HG03378 (cell line): ENCODE measurements around the gene PANK1.
"Not testable (repeated sequence)": the region's sequence is repeated elsewhere in the genome, so short reads cannot be mapped to it uniquely, and the experiment has no call there.

ENCODE experiments used
- ATAC-seq: cut with Tn5 transposase; IDR thresholded peaks from one replicate; pipeline ENCODE4 v1.9.1; 2021; ENCODE audit warnings: mild to moderate bottlenecking, moderate library complexity; ENCODE audit not compliant: unreplicated experiment

The PANK1 gene

DNA sequence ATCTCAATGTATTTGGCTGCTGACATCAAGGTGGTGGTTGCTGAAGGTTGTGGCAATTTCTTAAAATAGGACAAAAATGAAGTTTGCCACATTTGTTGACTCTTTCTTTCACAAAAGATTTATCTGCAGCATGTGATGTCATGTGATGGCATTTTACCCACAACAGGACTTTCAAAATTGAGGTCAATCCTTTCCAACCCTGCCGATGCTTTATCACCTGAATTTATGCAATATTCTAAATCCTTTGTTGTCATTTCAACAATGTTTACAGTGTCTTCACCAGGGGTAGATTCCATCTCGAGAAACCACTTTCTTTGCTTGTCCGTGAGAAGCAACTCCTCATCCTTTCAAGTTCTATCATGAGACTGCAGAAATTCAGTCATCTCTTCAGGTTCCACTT is 69.0 kb downstream of the PANK1 start:
- ATAC-seq: no peak

DNA sequence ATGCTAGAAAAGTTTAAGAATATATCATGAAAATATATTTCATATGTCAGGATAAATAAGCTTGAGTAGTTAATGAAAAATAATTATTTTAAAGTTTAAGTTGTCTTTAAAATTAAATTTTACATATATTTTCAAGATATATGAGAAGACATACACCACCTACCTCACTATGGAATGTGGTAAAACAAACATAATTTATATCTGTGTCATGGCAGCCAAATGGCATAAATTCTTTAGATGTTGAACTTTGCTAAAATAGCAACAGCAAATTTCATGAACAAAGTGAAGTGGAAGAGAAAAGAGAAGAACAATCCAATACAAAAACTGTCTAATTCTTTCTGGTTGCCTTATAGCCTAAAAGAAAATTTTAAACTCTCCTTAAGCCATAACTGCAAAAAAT is 70.0 kb downstream of the PANK1 start:
- ATAC-seq: no peak

GRCh38 chr10:89574368-89574767 is 70.7 kb downstream of the PANK1 start:
- ATAC-seq: no peak

- no peak for ATAC-seq
These were observed 77.3 kb downstream of the PANK1 start for GRCh38 chr10:89567576-89568245.

- ATAC-seq: no peak
These were observed 78.0 kb downstream of the PANK1 start for GRCh38 chr10:89566992-89567391.

GRCh38 chr10:89566095-89566950 is 78.7 kb downstream of the PANK1 start:
- ATAC-seq: no peak

- ATAC-seq: no peak
These were observed 79.9 kb downstream of the PANK1 start for GRCh38 chr10:89565180-89565579.

DNA sequence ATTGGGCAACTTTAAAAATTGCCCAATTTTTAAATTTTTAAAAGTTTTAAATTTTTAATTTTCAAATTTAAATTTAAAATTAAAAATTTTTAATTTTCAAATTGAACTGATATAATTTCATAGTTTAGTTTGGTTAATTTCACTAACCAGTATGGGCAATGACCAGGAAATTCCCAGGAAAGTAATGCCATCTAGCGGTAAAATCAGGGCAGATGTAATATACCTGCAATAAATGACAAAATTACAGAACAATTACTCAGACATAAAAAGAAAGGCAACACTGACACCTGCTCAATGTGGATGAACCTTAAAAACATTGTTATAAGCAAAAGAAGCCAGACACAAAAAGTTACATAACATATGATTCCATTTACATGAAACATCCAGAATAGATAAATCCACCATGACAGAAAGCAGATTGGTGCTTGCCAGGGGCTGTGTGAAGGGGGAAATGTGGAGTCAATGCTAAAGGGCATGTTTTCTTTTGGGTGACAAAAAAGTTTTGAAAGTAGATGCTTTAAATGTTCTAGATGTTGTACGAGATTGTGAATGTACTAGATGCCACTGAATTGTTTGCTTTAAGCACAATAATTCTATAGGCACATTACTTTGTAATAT is 81.1 kb downstream of the PANK1 start:
- no peak for ATAC-seq

DNA sequence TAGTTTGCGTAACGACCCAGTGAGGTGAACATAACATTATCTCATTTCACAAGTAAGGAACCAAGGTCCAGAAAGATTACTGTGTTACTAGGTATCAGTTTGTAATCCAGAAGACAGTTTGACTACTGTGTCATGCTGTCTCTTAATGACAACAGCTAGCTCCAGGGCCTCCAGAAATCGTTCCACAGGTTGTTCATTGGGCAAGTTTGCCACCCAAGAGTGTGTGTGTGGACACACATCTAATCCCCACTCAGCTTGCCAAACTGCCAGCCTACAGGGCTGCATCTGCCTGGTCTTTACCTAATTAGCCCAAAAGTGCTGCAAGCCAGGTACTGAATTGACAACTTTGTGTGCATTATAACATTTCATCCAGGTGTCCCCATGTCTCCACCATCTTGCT is 81.7 kb downstream of the PANK1 start:
- ATAC-seq: no peak

GRCh38 chr10:89556600-89556999 is 88.4 kb downstream of the PANK1 start:
- no peak for ATAC-seq

DNA sequence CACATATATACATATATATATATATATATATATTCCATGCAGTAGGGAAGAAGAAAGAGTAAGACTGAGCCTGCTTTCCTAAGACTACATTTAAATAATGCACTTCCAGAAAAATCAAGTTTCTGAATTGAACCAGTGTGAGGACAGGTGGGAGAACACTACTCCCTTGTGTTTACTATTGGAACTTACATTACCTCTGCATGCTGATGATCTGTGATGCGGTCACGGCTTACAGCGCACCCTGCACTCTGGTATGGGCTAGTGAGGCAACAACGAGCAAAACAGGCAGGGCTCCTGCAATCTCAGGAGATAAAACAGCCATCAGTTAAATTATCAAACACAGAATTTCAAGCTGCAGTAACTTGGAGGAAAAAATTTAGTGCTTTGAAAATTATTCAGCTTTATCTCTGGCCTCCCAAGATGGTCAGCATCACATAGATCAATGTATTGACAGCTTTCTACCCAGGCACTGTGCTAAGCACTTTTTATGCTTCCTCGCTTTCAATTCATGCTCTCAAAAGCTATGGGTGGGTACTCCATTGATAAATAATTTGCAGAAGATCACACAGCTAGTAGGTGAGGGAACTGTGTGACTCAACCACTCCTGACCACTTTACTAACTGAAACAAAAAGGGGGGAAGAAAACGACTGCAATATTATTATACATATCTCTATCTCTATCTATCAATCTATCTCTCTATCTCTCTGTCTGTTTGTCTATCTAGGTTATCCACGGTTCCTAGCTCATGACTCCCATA is 89.2 kb downstream of the PANK1 start:
- ATAC-seq: no peak

DNA sequence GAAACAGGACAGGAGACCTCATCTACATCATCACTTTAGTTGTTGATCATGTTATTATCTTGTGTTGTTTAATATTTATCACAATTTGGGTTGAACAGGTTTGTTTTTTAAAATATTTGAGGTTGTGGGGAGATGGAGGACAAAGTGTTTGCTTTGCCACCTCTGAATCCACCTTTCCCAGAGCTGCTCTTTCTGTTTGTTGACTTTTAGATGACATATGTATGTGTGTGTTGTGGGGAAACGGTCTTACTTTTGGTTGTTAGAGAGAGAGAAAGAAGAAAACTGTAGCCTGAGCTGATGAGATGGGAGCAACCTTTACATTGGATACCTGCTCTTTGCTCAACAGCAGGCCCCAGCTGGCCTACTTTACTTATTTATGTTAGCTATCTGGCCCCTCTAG is 90.6 kb downstream of the PANK1 start:
- ATAC-seq: no peak

- ATAC-seq: no peak
These were observed 91.8 kb downstream of the PANK1 start for GRCh38 chr10:89553064-89553734.

DNA sequence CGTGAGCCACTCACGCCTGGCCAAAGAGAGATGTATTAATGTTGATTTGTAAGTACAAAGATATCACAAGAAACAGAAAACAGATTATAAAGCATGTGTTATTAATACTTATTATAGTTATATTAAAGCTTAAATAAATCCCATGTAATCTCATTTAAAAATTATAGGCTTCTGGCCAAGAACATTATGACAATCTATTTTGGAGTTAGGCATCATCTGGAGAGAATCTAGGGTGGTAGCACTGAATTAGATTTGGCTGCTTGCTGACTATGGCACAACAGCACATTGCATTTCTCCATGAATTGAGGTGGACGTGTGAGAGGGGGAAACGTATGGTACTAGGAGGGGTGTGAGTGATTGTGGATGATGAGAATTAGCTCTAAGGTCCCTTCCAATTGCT is 92.8 kb downstream of the PANK1 start:
- ATAC-seq: no peak

DNA sequence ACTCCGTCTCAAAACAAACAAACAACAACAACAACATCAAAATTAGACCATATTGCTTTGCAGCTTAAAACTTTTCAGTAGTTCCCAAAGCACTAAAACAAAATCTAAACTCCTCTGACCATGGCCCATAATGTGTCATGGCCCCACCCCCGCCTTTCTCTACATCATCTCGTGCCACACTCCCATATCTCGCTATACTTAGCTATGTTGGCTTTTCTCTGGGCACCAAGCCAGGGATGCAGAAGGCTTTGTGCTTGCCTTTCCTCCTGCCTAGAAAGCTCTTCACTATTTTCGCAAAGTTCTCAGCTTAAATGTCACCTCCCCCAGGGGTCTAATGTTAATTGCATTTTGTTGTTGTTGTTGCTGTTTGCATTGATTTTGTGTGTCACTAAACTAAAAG is 94.5 kb downstream of the PANK1 start:
- ATAC-seq: no peak

DNA sequence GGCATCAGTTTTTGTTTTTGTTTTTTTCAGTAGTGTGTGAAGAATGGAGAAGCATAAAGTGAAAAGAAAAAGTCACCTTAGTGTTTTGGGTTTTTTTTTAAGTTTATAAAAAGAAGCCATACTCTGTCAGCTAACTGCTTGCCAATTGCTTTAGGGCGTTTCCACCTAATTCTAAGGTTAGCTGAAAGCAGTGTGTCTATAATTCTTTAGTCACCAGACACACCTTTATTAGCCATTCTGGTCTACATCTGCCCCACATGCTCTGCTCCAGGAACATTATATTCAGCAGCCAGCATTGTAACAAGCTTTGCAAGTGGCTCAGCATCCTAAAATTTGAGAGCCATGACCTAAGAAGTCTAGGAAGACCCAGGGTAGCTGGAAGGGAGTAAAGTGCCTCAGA is 95.5 kb downstream of the PANK1 start:
- ATAC-seq: no peak

- ATAC-seq: no peak
These were observed 96.4 kb downstream of the PANK1 start for GRCh38 chr10:89548673-89549072.

DNA sequence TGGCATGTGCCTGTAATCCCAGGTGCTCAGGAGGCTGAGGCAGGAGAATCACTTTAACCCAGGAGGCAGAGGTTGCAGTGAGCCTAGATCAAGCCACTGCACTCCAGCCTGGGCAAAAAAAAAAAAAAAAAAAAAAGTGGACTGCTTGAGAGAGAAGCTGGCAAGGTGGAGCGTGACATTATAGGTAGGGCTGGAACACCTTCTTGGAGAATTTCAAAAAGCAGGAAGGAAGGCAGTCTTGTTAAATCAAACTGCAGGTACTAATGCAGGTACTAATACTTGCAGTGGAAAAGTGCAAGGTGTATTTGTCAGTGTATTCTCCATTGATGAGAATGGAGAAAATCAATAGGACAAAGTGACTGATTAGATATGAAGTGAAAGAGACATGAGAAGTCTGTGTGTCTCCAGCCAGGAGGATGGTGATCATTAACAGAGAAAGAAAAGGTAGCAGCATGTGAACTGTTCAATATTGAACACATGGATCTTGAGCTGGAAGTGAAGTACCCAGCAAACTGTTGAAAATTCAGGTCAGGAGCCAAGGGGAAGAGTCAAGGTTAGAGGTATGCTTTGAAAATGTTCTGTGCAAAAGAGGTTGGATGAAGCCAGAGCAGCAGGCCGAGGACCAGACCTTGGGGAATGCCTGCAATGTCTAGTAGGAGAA is 97.1 kb downstream of the PANK1 start:
- ATAC-seq: no peak

GRCh38 chr10:89546651-89547050 is 98.4 kb downstream of the PANK1 start:
- not testable (repeated sequence) for ATAC-seq

- no peak for ATAC-seq
These were observed 101.2 kb downstream of the PANK1 start for GRCh38 chr10:89543841-89544240.
